CD14-positive monocyte (primary cell): ENCODE data around the gene TTF2. TPM values are rescaled to one million over a fixed set of nuclear protein-coding genes. Genes with fewer than 3 reads are reported as not detected.

Experiments
- DNase-seq, 3 donors: peaks; one replicate each; pipeline ENCODE4 v3.0.0-alpha.2; 2011 to 2022
- H2AFZ ChIP-seq: 2 replicates; pipeline ENCODE4 v1.6.0; 2012; ENCODE audit warnings: mild to moderate bottlenecking, low read depth, low read length, inconsistent platforms; ENCODE audit not compliant: insufficient read depth, poor library complexity, severe bottlenecking
- H3K27ac ChIP-seq, 2 donors: 1 replicate in 1 of 2; 2 replicates in 1 of 2; pipeline ENCODE4 v1.5.1; 2012 to 2013; ENCODE audit warnings: low read length in 2 of 2, control low read depth in 1 of 2, inconsistent platforms in 1 of 2, low read depth in 1 of 2, mild to moderate bottlenecking in 1 of 2
- H3K27me3 ChIP-seq, 2 donors: one replicate each; pipeline versions ENCODE4 v1.6.0 to v1.6.1; 2011 to 2013; ENCODE audit warnings: low read length in 2 of 2; ENCODE audit not compliant: control insufficient read depth in 2 of 2, insufficient read depth in 2 of 2
- H3K36me3 ChIP-seq, 2 donors: replicated peaks in 1 of 2; 1 replicate in 1 of 2; 2 replicates in 1 of 2; pipeline versions ENCODE4 v1.5.1 to v1.6.1; 2012 to 2013; ENCODE audit warnings: low read length in 2 of 2, control low read depth in 1 of 2, inconsistent platforms in 1 of 2, mild to moderate bottlenecking in 1 of 2; ENCODE audit not compliant: insufficient read depth in 2 of 2, control insufficient read depth in 1 of 2
- H3K4me1 ChIP-seq, 2 donors: 1 replicate in 1 of 2; 2 replicates in 1 of 2; pipeline versions ENCODE4 v1.5.1 to v1.6.1; 2012 to 2013; ENCODE audit warnings: low read length in 2 of 2, control low read depth in 1 of 2, inconsistent platforms in 1 of 2, mild to moderate bottlenecking in 1 of 2, moderate library complexity in 1 of 2; ENCODE audit not compliant: insufficient read depth in 2 of 2, control insufficient read depth in 1 of 2
- H3K4me2 ChIP-seq: replicated peaks from 2 replicates; pipeline ENCODE3; 2012; ENCODE audit warnings: low read length, moderate library complexity, mild to moderate bottlenecking; ENCODE audit not compliant: poor library complexity, severe bottlenecking; ENCODE audit errors: extremely low read depth
- H3K4me3 ChIP-seq, 3 experiments: fragments of 200-600 bp in 1 of 3; sonication (generic) in 1 of 3; replicated peaks in 1 of 3; 1 replicate in 2 of 3; 2 replicates in 1 of 3; pipeline ENCODE4 v1.5.1; 2011 to 2013; ENCODE audit warnings: low read length in 3 of 3, mild to moderate bottlenecking in 3 of 3, control low read depth in 2 of 3, low read depth in 2 of 3, inconsistent platforms in 1 of 3, moderate library complexity in 1 of 3
- H3K79me2 ChIP-seq: 2 replicates; pipeline ENCODE4 v1.6.0; 2012; ENCODE audit warnings: mild to moderate bottlenecking, control low read depth, inconsistent platforms, low read length, moderate library complexity; ENCODE audit not compliant: insufficient read depth
- H3K9ac ChIP-seq: 2 replicates; pipeline ENCODE4 v1.6.0; 2017; ENCODE audit warnings: low read length, mild to moderate bottlenecking; ENCODE audit not compliant: insufficient read depth, poor library complexity, severe bottlenecking
- H3K9me3 ChIP-seq, 2 donors: replicated peaks in 1 of 2; 1 replicate in 1 of 2; 2 replicates in 1 of 2; pipeline versions ENCODE4 v1.5.1 to v1.6.1; 2012 to 2013; ENCODE audit warnings: low read length in 2 of 2, control low read depth in 1 of 2; ENCODE audit not compliant: control insufficient read depth in 1 of 2, insufficient read depth in 1 of 2
- H4K20me1 ChIP-seq: 2 replicates; pipeline ENCODE4 v1.6.0; 2012; ENCODE audit warnings: mild to moderate bottlenecking, low read length, control low read depth, moderate library complexity; ENCODE audit not compliant: insufficient read depth
- H3K27ac Mint-ChIP-seq, 7 donors: one replicate each; pipeline ENCODE4 v1.8.0; 2020; ENCODE audit warnings: mild to moderate bottlenecking in 7 of 7, mixed read lengths in 7 of 7, moderate library complexity in 6 of 7, inconsistent platforms in 2 of 7
- H3K27me3 Mint-ChIP-seq, 3 donors: one replicate each; pipeline ENCODE4 v1.8.0; 2021 to 2022; ENCODE audit warnings: low read depth in 3 of 3, mild to moderate bottlenecking in 3 of 3, mixed read lengths in 3 of 3, moderate library complexity in 3 of 3, inconsistent platforms in 1 of 3
- H3K36me3 Mint-ChIP-seq, 2 donors: one replicate each; pipeline ENCODE4 v1.8.0; 2020; ENCODE audit warnings: mixed read lengths in 2 of 2, inconsistent platforms in 1 of 2, mild to moderate bottlenecking in 1 of 2
- H3K4me1 Mint-ChIP-seq: one replicate; pipeline ENCODE4 v1.8.0; 2020; ENCODE audit warnings: mild to moderate bottlenecking, mixed read lengths
- H3K4me3 Mint-ChIP-seq, 2 donors: one replicate each; pipeline ENCODE4 v1.8.0; 2020; ENCODE audit warnings: mild to moderate bottlenecking in 2 of 2, mixed read lengths in 2 of 2, moderate library complexity in 1 of 2
- H3K9me3 Mint-ChIP-seq, 7 donors: one replicate each; pipeline ENCODE4 v1.8.0; 2020 to 2022; ENCODE audit warnings: mixed read lengths in 7 of 7, mild to moderate bottlenecking in 6 of 7, moderate library complexity in 6 of 7, inconsistent platforms in 2 of 7
- WGBS: methylation state at CpG from one replicate; pipeline ENCODE4 v1.1.5; 2013; ENCODE audit warnings: missing lambda C conversion rate; ENCODE audit not compliant: insufficient coverage; 5-methylcytosine and 5-hydroxymethylcytosine counted together
- intact Hi-C, 2 donors: fragments of 100-400 bp; cut with micrococcal nuclease; formaldehyde crosslinking; loops; one replicate each; pipeline versions ENCODE4 v1.15.0 to v1.15.1; 2023
- polyA plus RNA-seq, 3 donors: library from polyadenylated mRNA; depleted of rRNA in 1 of 3; unstranded in 2 of 3; stranded (reverse) in 1 of 3; fragments of 300-500 nt in 2 of 3; fragments of >200 nt in 1 of 3; fragmentation: Illumina TruSeq in 2 of 3; gene quantifications; 1 replicate in 2 of 3; 2 replicates in 1 of 3; pipeline ENCODE4 v1.2.3, GENCODE V29; 2012 to 2021
- TF ChIP-seq, protein P1 (sequence below): fragments of 200-600 bp; IDR thresholded peaks from one replicate; pipeline ENCODE4 v1.8.0; 2022; ENCODE audit warnings: antibody characterized with exemption, mild to moderate bottlenecking

TTF2 gene
- polyA plus RNA-seq, 3 donors: 5.6 to 12.9 (median 8.0) TPM

DNA sequence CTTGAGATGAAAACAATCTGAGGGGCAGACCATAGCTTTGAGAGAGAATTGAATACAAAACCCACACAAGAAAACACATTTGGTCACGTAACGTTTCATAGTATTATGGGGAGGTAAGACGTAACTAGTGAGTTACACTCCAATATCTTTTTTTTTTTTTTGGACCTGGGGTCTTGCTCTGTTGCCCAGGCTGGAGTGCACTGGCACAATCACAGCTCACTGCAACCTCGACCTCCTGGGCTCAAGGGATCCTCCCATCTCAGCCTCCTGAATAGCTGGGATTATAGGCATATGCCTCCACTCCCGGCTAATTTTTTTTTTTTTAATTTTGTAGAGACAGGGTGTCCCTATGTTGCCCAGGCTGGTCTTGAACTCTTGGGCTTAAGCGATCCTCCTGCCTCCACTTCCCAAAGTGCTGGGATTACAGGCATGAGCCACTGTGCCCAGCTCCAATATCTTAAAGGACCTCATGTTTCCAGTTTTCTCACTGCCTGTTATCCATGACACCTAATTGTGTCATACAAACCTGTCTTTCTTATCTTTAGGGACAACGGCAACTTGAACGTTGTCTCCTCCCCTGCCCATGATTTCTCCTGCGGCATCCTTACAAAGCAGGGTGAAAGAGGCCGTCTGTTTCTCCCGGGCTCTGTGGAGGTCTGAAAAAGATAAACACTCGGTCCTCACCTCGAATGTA is 56.1 kb downstream of the TTF2 start:
- Histone ChIP-seq H3K9me3 (no peaks in the 10 kb centered on the region), H3K27me3 (peaks cover 0 to 2% of the 10 kb centered on the region in 2 donors), H3K4me3 (no peak overlapping the region), H4K20me1 (no peaks in the 10 kb centered on the region), H3K79me2 (no peaks in the 10 kb centered on the region), H3K27ac (no peak overlapping the region), H2AFZ (no peak overlapping the region), H3K4me1 (peaks cover 6% of the 10 kb centered on the region in 2 donors), H3K36me3 (no peaks in the 10 kb centered on the region), H3K9ac (no peak overlapping the region), H3K4me2 (no peak overlapping the region)
- peaks cover 0 to 2% of the 10 kb centered on the region in 2 donors for H3K36me3 Mint-ChIP-seq
- WGBS: 94% methylated on average over 6 of the region's 13 CpGs
- H3K9me3 Mint-ChIP-seq: peaks cover 0 to 4% (median 0%) of the 10 kb centered on the region in 7 donors
- H3K4me3 Mint-ChIP-seq: no peak overlapping the region
- H3K27me3 Mint-ChIP-seq: peaks cover 0 to 5% (median 0%) of the 10 kb centered on the region in 3 donors
- TF ChIP-seq, protein P1, sequence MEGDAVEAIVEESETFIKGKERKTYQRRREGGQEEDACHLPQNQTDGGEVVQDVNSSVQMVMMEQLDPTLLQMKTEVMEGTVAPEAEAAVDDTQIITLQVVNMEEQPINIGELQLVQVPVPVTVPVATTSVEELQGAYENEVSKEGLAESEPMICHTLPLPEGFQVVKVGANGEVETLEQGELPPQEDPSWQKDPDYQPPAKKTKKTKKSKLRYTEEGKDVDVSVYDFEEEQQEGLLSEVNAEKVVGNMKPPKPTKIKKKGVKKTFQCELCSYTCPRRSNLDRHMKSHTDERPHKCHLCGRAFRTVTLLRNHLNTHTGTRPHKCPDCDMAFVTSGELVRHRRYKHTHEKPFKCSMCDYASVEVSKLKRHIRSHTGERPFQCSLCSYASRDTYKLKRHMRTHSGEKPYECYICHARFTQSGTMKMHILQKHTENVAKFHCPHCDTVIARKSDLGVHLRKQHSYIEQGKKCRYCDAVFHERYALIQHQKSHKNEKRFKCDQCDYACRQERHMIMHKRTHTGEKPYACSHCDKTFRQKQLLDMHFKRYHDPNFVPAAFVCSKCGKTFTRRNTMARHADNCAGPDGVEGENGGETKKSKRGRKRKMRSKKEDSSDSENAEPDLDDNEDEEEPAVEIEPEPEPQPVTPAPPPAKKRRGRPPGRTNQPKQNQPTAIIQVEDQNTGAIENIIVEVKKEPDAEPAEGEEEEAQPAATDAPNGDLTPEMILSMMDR: no peak
- H3K27ac Mint-ChIP-seq: no peak overlapping the region
- DNase-seq: no peak
- intact Hi-C loops: no loop called here
- H3K4me1 Mint-ChIP-seq: peaks cover 8% of the 10 kb centered on the region

DNA sequence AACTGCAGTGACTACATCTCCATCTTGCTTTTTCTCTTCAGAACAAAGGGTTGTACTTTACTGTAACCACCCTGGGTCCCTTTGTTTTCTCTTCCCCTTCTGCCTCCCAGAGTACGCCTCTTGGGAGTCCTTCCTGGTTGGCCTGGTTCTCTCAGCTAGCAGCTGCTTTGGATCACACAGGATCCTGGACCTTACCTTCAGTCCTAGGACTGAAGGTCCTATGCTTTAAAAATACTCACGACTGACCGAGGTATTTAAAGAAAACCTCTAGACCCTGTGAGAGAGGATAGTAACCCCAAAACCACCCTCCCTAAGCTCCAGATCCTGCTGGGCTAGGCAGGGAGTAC is 56.6 kb downstream of the TTF2 start:
- Histone ChIP-seq H3K27ac (no peak overlapping the region), H3K27me3 (peaks cover 0 to 2% of the 10 kb centered on the region in 2 donors), H3K36me3 (no peaks in the 10 kb centered on the region), H3K9me3 (no peaks in the 10 kb centered on the region), H3K4me2 (no peak overlapping the region), H4K20me1 (no peaks in the 10 kb centered on the region), H3K9ac (no peak overlapping the region), H2AFZ (no peak overlapping the region), H3K4me3 (no peak overlapping the region), H3K79me2 (no peaks in the 10 kb centered on the region), H3K4me1 (peaks cover 7% of the 10 kb centered on the region in 2 donors)
- Mint-ChIP-seq H3K27me3 (peaks cover 0 to 5% (median 0%) of the 10 kb centered on the region in 3 donors), H3K9me3 (peaks cover 0 to 4% (median 0%) of the 10 kb centered on the region in 7 donors), H3K4me1 (peaks cover 9% of the 10 kb centered on the region), H3K4me3 (no peak overlapping the region), H3K36me3 (no peaks in the 10 kb centered on the region), H3K27ac (no peak overlapping the region)
- WGBS: 75% methylated on average over 1 of the region's 3 CpGs
- DNase-seq: no peak
- TF ChIP-seq, protein P1: no peak
- intact Hi-C loops: no loop called here
